NCI-H128 (cell line): ENCODE results near the gene PLK3.
"Not testable (repeated sequence)": the region's sequence is repeated elsewhere in the genome, so short reads cannot be mapped to it uniquely, and the experiment has no call there.

ENCODE experiments used
- DNase-seq: peaks from one replicate; lab custom pipeline; 2025; ENCODE audit not compliant: unreplicated experiment; lab: John Stamatoyannopoulos, UW

PLK3 gene

GRCh38 chr1:44799770-44800584 is at the start of gene PLK3:
PLK3 (plus strand) TSS chr1:44800377; CDS start chr1:44800464, 87 bp downstream.
- DNase-seq = peak; percentile 98

- no peak for DNase-seq
Measured at GRCh38 chr1:44757420-44757819, 42.8 kb upstream of the PLK3 start.

DNA sequence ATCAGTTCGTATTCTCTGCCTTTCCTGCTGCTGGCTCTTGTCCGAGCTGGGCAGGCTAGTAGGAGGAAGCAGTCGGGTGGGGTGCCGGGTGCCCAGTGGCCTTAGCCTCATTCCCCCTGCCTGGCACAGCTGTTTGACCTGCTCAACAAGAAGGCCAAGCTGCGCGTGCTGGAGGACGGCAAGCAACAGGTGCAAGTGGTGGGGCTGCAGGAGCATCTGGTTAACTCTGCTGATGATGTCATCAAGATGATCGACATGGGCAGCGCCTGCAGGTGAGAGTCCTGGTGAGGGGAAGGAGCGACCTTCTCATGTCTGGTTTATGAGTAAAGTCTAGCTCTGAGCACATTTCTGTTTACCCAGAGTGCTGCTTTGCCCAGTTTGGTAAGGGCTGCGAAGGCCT is 41.1 kb upstream of the PLK3 start:
- no peak for DNase-seq

GRCh38 chr1:44760876-44761275 is 39.3 kb upstream of the PLK3 start:
- no peak for DNase-seq

DNA sequence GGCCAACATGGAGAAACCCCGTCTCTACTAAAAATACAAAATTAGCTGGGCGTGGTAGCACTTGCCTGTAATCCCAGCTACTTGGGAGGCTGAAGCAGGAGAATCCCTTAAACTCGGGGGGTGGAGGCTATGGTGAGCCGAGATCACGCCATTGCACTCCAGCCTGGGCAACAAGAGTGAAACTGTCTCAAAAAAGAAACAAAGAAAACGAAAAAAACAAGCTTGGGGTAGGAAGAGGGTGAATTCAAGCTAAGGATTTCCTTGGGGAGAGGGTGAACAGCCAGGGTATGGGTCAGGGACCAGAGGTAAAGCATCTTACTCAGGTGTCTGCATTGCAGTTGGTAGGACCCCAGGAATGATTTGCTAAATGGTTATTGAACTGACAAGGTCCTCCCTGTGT is 33.8 kb upstream of the PLK3 start:
- DNase-seq = not testable (repeated sequence)

- DNase-seq = peak; percentile 95
Measured at GRCh38 chr1:44775078-44775929, 24.9 kb upstream of the PLK3 start, which contains the start of gene RPS8. RPS8 (plus strand) TSS chr1:44775540; CDS start chr1:44775597, 57 bp downstream.

GRCh38 chr1:44775930-44776729 is 24.0 kb upstream of the PLK3 start:
- no peak for DNase-seq

GRCh38 chr1:44776730-44777068 is 23.5 kb upstream of the PLK3 start:
- no peak for DNase-seq

DNA sequence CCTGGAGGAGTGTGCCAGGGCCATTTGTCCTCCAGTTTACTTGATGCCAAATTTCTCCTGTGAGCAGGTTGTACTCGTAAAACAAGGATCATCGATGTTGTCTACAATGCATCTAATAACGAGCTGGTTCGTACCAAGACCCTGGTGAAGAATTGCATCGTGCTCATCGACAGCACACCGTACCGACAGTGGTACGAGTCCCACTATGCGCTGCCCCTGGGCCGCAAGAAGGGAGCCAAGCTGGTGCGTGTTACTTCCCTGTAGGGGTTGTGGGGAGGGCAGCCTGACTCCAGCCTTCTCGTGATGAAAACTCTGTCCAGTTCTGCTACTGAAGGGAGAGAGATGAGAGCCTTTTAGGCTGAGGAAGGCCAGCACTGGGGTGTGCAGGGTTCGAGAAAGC is 22.6 kb upstream of the PLK3 start:
- DNase-seq = no peak

- no peak for DNase-seq
Measured at GRCh38 chr1:44777969-44778635, 22.1 kb upstream of the PLK3 start.

DNA sequence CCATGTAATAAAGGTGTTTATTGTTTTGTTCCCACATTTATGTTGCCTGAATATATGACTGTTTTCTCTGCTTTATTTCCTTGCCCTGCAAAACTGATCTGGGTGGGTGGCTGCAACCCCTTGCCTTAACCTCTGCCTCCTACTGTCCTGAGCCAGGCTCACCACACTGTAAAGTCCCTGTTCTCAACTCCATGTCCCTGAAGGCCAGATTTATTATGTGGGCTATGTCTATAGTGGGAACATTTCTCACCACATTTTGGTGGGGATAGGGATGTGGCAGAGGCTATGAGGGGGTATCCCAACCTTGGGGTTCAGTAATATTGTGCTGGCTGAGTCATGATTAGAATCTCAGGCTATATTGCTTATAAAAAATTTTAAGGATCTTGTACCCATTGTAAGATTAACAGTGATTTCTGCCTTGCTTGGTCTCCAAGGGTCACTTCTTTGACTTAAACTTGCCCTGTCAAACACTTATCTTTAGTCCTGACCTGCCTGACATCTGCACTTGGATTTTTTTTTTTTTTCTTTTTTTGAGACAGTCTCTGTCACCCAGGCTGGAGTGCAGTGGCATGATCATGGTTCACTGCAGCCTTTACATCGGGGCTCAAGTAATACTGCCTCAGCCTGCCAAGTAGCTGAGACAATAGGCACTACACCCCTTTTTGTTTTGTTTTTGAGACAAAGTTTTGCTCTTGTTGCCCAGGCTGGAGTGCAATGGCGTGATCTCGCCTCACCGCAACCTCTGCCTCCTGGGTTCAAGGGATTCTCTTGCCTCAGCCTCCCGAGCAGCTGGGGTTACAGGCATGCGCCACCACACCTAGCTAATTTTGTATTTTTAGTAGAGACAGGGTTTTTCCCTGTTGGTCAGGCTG is 21.2 kb upstream of the PLK3 start:
- DNase-seq = no peak

DNA sequence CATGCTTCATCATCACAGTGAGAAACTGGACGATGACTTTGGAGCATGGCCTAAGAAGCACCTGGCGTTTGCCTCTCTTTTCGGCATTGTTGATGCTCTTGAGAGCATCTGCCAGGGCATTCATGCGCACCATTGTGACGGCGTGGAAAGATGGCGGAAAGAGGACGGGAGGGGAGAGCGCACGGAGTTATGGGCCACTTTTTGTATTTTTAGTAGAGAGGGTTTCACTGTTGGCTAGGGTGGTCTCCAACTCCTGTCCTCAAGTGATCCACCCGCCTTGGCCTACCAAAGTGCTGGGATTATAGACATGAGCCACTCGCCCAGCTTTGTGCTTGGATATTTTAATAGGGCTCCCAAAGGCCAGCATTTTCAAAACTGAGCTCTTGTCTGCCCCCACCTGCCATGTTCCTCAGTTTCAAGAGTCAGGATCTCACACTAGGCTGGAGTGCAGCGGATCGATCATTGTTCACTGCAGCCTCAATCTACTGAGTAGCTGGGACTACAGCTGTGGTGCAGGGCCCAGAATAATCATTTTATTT is 19.5 kb upstream of the PLK3 start:
- no peak for DNase-seq

DNA sequence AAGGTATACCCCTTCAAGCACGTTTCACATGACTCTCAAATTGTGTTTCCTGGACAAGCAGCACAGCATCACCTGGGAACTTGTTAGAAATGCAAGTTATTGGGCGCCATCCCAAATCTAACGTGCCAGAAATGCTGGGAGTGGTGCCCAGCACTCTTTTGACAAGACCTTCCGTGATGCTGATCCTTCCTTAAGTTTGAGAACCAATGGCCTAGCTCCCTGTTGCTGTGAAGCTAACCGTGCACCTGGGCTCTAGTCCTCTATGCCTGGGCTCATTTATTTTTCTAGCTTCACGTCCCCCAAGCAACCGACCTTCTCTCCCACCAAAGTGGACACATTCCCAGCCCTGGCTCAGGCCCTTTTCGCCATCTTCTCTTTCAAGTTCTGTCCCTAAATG is 16.5 kb upstream of the PLK3 start:
- no peak for DNase-seq

GRCh38 chr1:44784094-44785028 is 15.8 kb upstream of the PLK3 start:
- DNase-seq = no peak

DNA sequence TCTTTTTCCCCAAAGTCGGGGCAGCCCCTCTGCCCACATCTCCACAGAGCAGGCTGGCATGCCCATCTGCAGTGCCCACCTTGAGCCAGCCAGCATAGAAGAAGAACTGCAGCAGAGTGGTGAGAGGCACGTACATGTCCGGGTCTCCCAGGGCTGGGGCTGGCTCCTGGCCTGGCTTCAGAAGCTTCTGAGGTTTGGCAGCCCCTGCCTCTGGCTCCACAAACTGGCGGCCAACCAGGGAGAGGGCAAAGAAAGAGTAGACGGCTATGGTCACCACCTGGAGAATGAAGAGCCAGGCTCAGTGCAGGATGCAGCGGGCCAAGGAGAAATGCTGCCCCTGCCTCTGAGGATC is 15.2 kb upstream of the PLK3 start:
- DNase-seq = no peak

GRCh38 chr1:44785501-44786137 is 14.6 kb upstream of the PLK3 start:
- no peak for DNase-seq

DNA sequence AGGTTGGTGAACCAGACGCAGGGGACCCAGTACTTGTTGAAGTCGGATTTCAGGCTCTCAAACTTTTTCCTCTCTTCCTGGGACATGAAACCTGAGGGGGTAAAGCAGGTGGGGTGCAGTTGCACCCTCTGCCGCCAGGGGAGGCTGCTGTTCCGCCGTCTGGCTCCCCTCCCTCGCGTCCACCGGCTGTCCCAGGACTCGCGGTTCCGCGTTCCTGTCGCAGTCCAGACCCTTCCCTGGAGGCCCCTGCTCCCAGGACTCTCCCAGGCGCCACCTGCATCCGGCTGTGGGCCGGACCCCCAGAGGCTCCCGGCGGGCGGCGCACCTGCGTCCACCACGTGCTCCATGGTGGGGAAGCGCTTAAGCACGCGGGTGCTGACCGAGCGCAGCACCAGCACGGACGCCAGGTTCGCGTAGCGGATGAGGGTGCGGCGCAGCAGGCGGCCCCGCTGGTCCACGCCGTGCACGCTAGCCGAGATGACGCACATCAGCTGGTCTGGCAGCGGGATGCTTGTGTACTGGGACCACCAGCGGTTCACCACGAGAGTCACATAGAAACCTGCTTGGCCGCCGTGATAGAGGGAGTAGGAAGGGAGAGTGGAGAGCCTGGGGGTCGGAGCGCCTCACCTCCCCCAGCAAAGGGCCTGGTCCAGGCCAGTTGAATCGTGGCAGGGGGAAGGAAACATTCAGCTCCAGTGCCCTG is 13.9 kb upstream of the PLK3 start:
- DNase-seq = no peak
